Cerebellar nuclear complex (tissue), 1 donor: ENCODE results near the gene AGO4.
"Not testable (repeated sequence)": the region's sequence is repeated elsewhere in the genome, so short reads cannot be mapped to it uniquely, and the experiment has no call there.

Experiments used
- DNase-seq, 2 experiments: peaks; one replicate each; lab custom pipeline; 2025; lab: John Stamatoyannopoulos, UW

AGO4 gene

GRCh38 chr1:35863881-35864625, 56.2 kb downstream of the AGO4 start:
- no peak for DNase-seq

GRCh38 chr1:35864813-35865212, 57.0 kb downstream of the AGO4 start:
- no peak for DNase-seq

- no peak for DNase-seq
These were observed 59.2 kb downstream of the AGO4 start for GRCh38 chr1:35866991-35867390.

GRCh38 chr1:35869245-35869950, 61.6 kb downstream of the AGO4 start:
- DNase-seq = not testable (repeated sequence)

- DNase-seq = no peak
These were observed 63.0 kb downstream of the AGO4 start for GRCh38 chr1:35870651-35871309.

- no peak for DNase-seq
These were observed 65.5 kb downstream of the AGO4 start for GRCh38 chr1:35873243-35873750.

- not testable (repeated sequence) for DNase-seq
These were observed 66.3 kb downstream of the AGO4 start for GRCh38 chr1:35874115-35874514.

- no peak for DNase-seq
These were observed 69.2 kb downstream of the AGO4 start for GRCh38 chr1:35876988-35877387.

- DNase-seq = no peak
These were observed 74.0 kb downstream of the AGO4 start for GRCh38 chr1:35881850-35882273.

- DNase-seq = no peak
These were observed 74.7 kb downstream of the AGO4 start for GRCh38 chr1:35882586-35882944.

GRCh38 chr1:35882945-35883634, 75.3 kb downstream of the AGO4 start, which contains the start of gene AGO1:
AGO1 (plus strand) TSS chr1:35883209; CDS start chr1:35883422, 213 bp downstream.
- peak; percentile 8 to 79 for DNase-seq

GRCh38 chr1:35883635-35884101, 75.9 kb downstream of the AGO4 start:
- no peak for DNase-seq

- DNase-seq = no peak
These were observed 77.1 kb downstream of the AGO4 start for GRCh38 chr1:35884934-35885333.

GRCh38 chr1:35885961-35886558, 78.2 kb downstream of the AGO4 start:
- DNase-seq = no peak

GRCh38 chr1:35886577-35887431, 79.0 kb downstream of the AGO4 start:
- DNase-seq = no peak

- no peak for DNase-seq
These were observed 79.7 kb downstream of the AGO4 start for GRCh38 chr1:35887508-35887907.

GRCh38 chr1:35888255-35888654, 80.4 kb downstream of the AGO4 start:
- DNase-seq = no peak

- DNase-seq = not testable (repeated sequence)
These were observed 81.2 kb downstream of the AGO4 start for GRCh38 chr1:35888981-35889380.

- no peak for DNase-seq
These were observed 85.4 kb downstream of the AGO4 start for GRCh38 chr1:35893051-35893879.

- DNase-seq = no peak
These were observed 86.4 kb downstream of the AGO4 start for GRCh38 chr1:35894183-35894582.
